Duodenal mucosa (tissue), 2 donors: ENCODE results near the gene FGF7.

ENCODE experiments used
- H3K27ac ChIP-seq: one replicate; pipeline ENCODE4 v1.7.0; 2013; ENCODE audit warnings: low read depth, low read length
- H3K27me3 ChIP-seq, 2 donors: one replicate each; pipeline ENCODE4 v1.7.0; 2013; ENCODE audit warnings: low read length in 2 of 2, control low read depth in 1 of 2; ENCODE audit not compliant: insufficient read depth in 2 of 2, control insufficient read depth in 1 of 2
- H3K36me3 ChIP-seq, 2 donors: one replicate each; pipeline ENCODE4 v1.7.0; 2013; ENCODE audit warnings: low read length in 2 of 2, control low read depth in 1 of 2; ENCODE audit not compliant: insufficient read depth in 2 of 2, control insufficient read depth in 1 of 2
- H3K4me1 ChIP-seq, 2 donors: one replicate each; pipeline ENCODE4 v1.7.0; 2013; ENCODE audit warnings: low read length in 2 of 2, control low read depth in 1 of 2; ENCODE audit not compliant: insufficient read depth in 2 of 2, control insufficient read depth in 1 of 2
- H3K4me3 ChIP-seq, 2 donors: one replicate each; pipeline ENCODE4 v1.7.0; 2013; ENCODE audit warnings: low read length in 2 of 2, low read depth in 1 of 2
- H3K9ac ChIP-seq, 2 donors: one replicate each; pipeline ENCODE4 v1.7.0; 2013; ENCODE audit warnings: low read length in 2 of 2, low read depth in 1 of 2
- H3K9me3 ChIP-seq, 2 donors: one replicate each; pipeline ENCODE4 v1.7.0; 2013; ENCODE audit warnings: low read length in 2 of 2, control low read depth in 1 of 2; ENCODE audit not compliant: control insufficient read depth in 1 of 2

The FGF7 gene

DNA sequence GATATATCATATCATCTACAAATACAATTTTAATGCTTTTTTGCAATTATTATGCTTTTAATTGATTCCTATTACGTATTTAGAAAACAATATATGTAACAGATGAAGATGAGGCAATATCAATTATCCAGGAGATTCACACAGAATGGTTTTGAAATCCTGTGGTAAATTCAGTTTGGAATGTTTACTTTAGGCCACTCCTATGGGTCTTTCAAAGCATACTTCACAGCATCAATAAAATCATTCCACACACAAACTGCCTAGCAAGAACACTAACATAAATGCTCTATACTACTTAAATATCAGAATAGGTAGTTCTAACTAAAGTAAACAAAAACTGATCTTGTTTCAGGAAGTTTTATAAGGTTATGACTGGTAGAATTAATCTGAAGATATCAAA is 107.0 kb downstream of the FGF7 start:
- H3K4me3 ChIP-seq, result no peak overlapping the region
- no peak overlapping the region for H3K9ac ChIP-seq
- no peaks in the 10 kb centered on the region for H3K4me1 ChIP-seq
- H3K36me3 ChIP-seq, result no peaks in the 10 kb centered on the region
- H3K27ac ChIP-seq, result no peak overlapping the region
- no peaks in the 10 kb centered on the region for H3K9me3 ChIP-seq
- H3K27me3 ChIP-seq, result no peaks in the 10 kb centered on the region
